HepG2 (cell line): Measurements from ENCODE around the gene VTN. TPM values are rescaled to one million over a fixed set of nuclear protein-coding genes. Genes with fewer than 3 reads are reported as not detected.

Experiments used
- AKAP8 ChIP-seq: sonication (generic); formaldehyde crosslinking; IDR thresholded peaks from 2 replicates; pipeline ENCODE4 v1.5.1; 2020; ENCODE audit warnings: mild to moderate bottlenecking, missing genetic modification reagents
- FOXM1 ChIP-seq: sonication (generic); formaldehyde crosslinking; IDR thresholded peaks from 2 replicates; pipeline ENCODE4 v1.5.0; 2020; ENCODE audit warnings: missing genetic modification reagents
- HIVEP1 ChIP-seq: sonication (generic); formaldehyde crosslinking; IDR thresholded peaks from 2 replicates; pipeline ENCODE4 v1.4.0; 2020; ENCODE audit warnings: mild to moderate bottlenecking, missing genetic modification reagents
- KAT8 ChIP-seq: IDR thresholded peaks from 2 replicates; pipeline ENCODE4 v1.6.1; 2016; ENCODE audit warnings: missing genetic modification reagents, missing compliant biosample characterization
- KLF9 ChIP-seq: IDR thresholded peaks from 2 replicates; pipeline ENCODE4 v1.6.1; 2016; ENCODE audit warnings: low read depth
- KMT2A ChIP-seq: sonication (generic); formaldehyde crosslinking; IDR thresholded peaks from 2 replicates; pipeline ENCODE4 v1.4.0; 2020; ENCODE audit warnings: missing genetic modification reagents
- PAF1 ChIP-seq: IDR thresholded peaks from 2 replicates; pipeline ENCODE4 v1.6.1; 2016; ENCODE audit warnings: missing genetic modification reagents, missing compliant biosample characterization
- PHF8 ChIP-seq: sonication (generic); formaldehyde crosslinking; IDR thresholded peaks from 2 replicates; pipeline ENCODE4 v1.5.0; 2020; ENCODE audit warnings: missing genetic modification reagents
- POLR2AphosphoS5 ChIP-seq: IDR thresholded peaks from 2 replicates; pipeline ENCODE4 v1.6.1; 2012; ENCODE audit warnings: low read depth, low read length
- RARA ChIP-seq: IDR thresholded peaks from 2 replicates; pipeline ENCODE4 v1.6.1; 2016; ENCODE audit warnings: missing genetic modification reagents, missing compliant biosample characterization
- RBFOX2 ChIP-seq: fragments of 200-400 bp; formaldehyde crosslinking; IDR thresholded peaks from 2 replicates; pipeline ENCODE4 v1.6.1; 2017; ENCODE audit warnings: low read depth, mild to moderate bottlenecking, low read length
- TGIF2 ChIP-seq: IDR thresholded peaks from 2 replicates; pipeline ENCODE4 v1.6.1; 2016; ENCODE audit warnings: control low read depth, missing compliant biosample characterization
- XBP1 ChIP-seq: sonication (generic); formaldehyde crosslinking; IDR thresholded peaks from 2 replicates; pipeline ENCODE4 v1.5.0; 2020; ENCODE audit warnings: missing genetic modification reagents
- ZBTB38 ChIP-seq: sonication (generic); formaldehyde crosslinking; IDR thresholded peaks from 2 replicates; pipeline ENCODE4 v1.5.1; 2020; ENCODE audit warnings: mild to moderate bottlenecking, missing genetic modification reagents
- ZHX2 ChIP-seq, 2 experiments: sonication (generic) in 1 of 2; formaldehyde crosslinking in 1 of 2; IDR thresholded peaks; 2 replicates each; pipeline versions ENCODE4 v1.6.1 to v1.9.0; 2014 to 2022; ENCODE audit warnings: antibody characterized with exemption in 1 of 2, borderline replicate concordance in 1 of 2, inconsistent platforms in 1 of 2, low read depth in 1 of 2, missing genetic modification reagents in 1 of 2
- ZNF160 ChIP-seq: sonication (generic); formaldehyde crosslinking; IDR thresholded peaks from 2 replicates; pipeline ENCODE4 v1.8.0; 2022; ENCODE audit warnings: mild to moderate bottlenecking, inconsistent platforms, missing genetic modification reagents
- ZNF292 ChIP-seq: sonication (generic); formaldehyde crosslinking; IDR thresholded peaks from 2 replicates; pipeline ENCODE4 v1.8.1; 2022; ENCODE audit warnings: mild to moderate bottlenecking, low read depth, missing genetic modification reagents, borderline replicate concordance
- ZNF44 ChIP-seq: sonication (generic); formaldehyde crosslinking; IDR thresholded peaks from 2 replicates; pipeline ENCODE4 v1.5.1; 2020; ENCODE audit warnings: mild to moderate bottlenecking, missing genetic modification reagents
- ZNF460 ChIP-seq: sonication (generic); formaldehyde crosslinking; IDR thresholded peaks from 2 replicates; pipeline ENCODE4 v1.5.1; 2020; ENCODE audit warnings: missing genetic modification reagents, mild to moderate bottlenecking, borderline replicate concordance
- ZNF768 ChIP-seq: sonication (generic); formaldehyde crosslinking; IDR thresholded peaks from 2 replicates; pipeline ENCODE4 v1.4.0; 2020; ENCODE audit warnings: missing genetic modification reagents
- ZNF777 ChIP-seq: sonication (generic); formaldehyde crosslinking; IDR thresholded peaks from 2 replicates; pipeline ENCODE4 v1.4.0; 2020; ENCODE audit warnings: missing genetic modification reagents
- polyA plus RNA-seq, 8 experiments: library from polyadenylated mRNA; depleted of rRNA in 3 of 8; stranded (reverse) in 7 of 8; unstranded in 1 of 8; fragments of >200 nt; fragmentation: Illumina TruSeq in 4 of 8; extraction: Trizol in 4 of 8; gene quantifications; 2 replicates each; pipeline versions ENCODE4 v1.2.1 to v1.2.3, GENCODE V29; 2011 to 2016; ENCODE audit warnings: low read depth in 4 of 8, missing spikeins in 1 of 8, mixed read lengths in 1 of 8; ENCODE audit not compliant: insufficient read depth in 1 of 8
- total RNA-seq, 5 experiments: library from RNA; depleted of rRNA; stranded (reverse); fragments of >200 nt; fragmentation: Illumina TruSeq; extraction: Trizol; gene quantifications; 2 replicates each; pipeline ENCODE4 v1.2.3, GENCODE V29; 2016; ENCODE audit warnings: low read depth in 1 of 5
- TF ChIP-seq, protein P1 (sequence below): sonication (generic); formaldehyde crosslinking; IDR thresholded peaks from 2 replicates; pipeline ENCODE4 v1.5.1; 2020; ENCODE audit warnings: missing genetic modification reagents, mild to moderate bottlenecking, borderline replicate concordance

The VTN gene
- total and polyA plus RNA-seq, 2 of the 13 experiments (the other 11 are each of a cell fraction or from before 2014, with no cell fraction given) = 108 to 131 TPM

GRCh38 chr17:28345419-28346198 lies 24.5 kb downstream of the VTN start (continued):
- TF ChIP-seq ZHX2 (IDR thresholded peaks at IDR 0.05; ENCODE audit: low read depth) = no peak
- no peak for TF ChIP-seq ZHX2 (CRISPR knock-in tag; IDR thresholded peaks at IDR 0.05; ENCODE audit: borderline replicate concordance)
- no peak for TF ChIP-seq ZNF460 (CRISPR knock-in tag)
- TF ChIP-seq, protein P1, sequence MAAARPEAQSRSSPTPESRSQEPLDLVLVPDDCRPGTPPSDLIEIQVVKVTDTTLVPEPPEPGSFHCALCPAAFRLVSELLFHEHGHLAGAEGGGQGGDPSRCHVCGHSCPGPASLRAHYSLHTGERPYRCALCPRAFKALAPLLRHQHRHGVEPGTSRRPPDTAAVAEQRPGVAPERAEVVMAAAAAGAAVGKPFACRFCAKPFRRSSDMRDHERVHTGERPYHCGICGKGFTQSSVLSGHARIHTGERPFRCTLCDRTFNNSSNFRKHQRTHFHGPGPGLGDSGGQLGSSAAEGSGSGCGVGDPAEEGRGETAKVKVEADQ = no peak
- TF ChIP-seq FOXM1 (CRISPR knock-in tag) = no peak
- no peak for TF ChIP-seq KAT8
- TF ChIP-seq ZNF777 (CRISPR knock-in tag) = no peak
- TF ChIP-seq ZBTB38 = 0 out of 2 replicates have a peak, but pooled peaks have one; percentile 24
- peak; percentile 62; the same call in 1 of the 2 replicates for TF ChIP-seq PAF1 (CRISPR knock-in tag)
- no peak for TF ChIP-seq ZNF44
- no peak for TF ChIP-seq RARA (CRISPR knock-in tag)
- TF ChIP-seq XBP1 = no peak
- no peak for TF ChIP-seq TGIF2 (CRISPR knock-in tag)
- TF ChIP-seq ZNF768 (CRISPR knock-in tag) = peak; percentile 16; the same call in 1 of the 2 replicates
- no peak for TF ChIP-seq ZNF160 (CRISPR knock-in tag)
- no peak for TF ChIP-seq PHF8 (CRISPR knock-in tag)
- peak; percentile 48 for TF ChIP-seq RBFOX2
- no peak for TF ChIP-seq ZNF292
- no peak for TF ChIP-seq AKAP8
- no peak for TF ChIP-seq KLF9
- 0 out of 2 replicates have a peak, but pooled peaks have one; percentile 7 for TF ChIP-seq KMT2A
- no peak for TF ChIP-seq HIVEP1 (CRISPR knock-in tag)
- TF ChIP-seq POLR2AphosphoS5 = peak; percentile 34
